CD4-positive, alpha-beta T cell (primary cell): ENCODE data around the gene EP400. TPM values are rescaled to one million over a fixed set of nuclear protein-coding genes. Genes with fewer than 3 reads are reported as not detected.
"Not testable (repeated sequence)": the region's sequence is repeated elsewhere in the genome, so short reads cannot be mapped to it uniquely, and the experiment has no call there.

Source experiments
- ATAC-seq: fragments of 200-7000 bp; cut with Tn5 transposase; one replicate; pipeline ENCODE4 v1.10.0; 2022; ENCODE audit warnings: mild to moderate bottlenecking; ENCODE audit not compliant: poor library complexity
- CTCF ChIA-PET: fragments of 350-600 bp; sonication (Branson Sonifier 250); formaldehyde crosslinking; loops from one replicate; lab custom pipeline; 2021; ENCODE audit warnings: antibody characterized with exemption, inconsistent platforms; lab: Charles Lee
- POLR2A ChIA-PET: fragments of 350-600 bp; sonication (Branson Sonifier 250); formaldehyde crosslinking; loops from one replicate; lab custom pipeline; 2021; ENCODE audit warnings: antibody characterized with exemption, inconsistent platforms; lab: Charles Lee
- DNase-seq, 14 experiments: peaks; one replicate each; pipeline ENCODE4 v3.0.0-alpha.2; 2013 to 2020; ENCODE audit warnings: mixed read lengths in 2 of 14
- H3K27ac ChIP-seq, 2 donors: one replicate each; pipeline versions ENCODE4 v1.5.1 to v1.7.0; 2013; ENCODE audit warnings: low read length in 2 of 2, low read depth in 1 of 2, mild to moderate bottlenecking in 1 of 2
- H3K27me3 ChIP-seq, 2 experiments: 1 replicate in 1 of 2; 2 replicates in 1 of 2; pipeline versions ENCODE4 v1.6.1 to v1.7.0; 2013; ENCODE audit warnings: low read length in 2 of 2, control low read depth in 1 of 2, mild to moderate bottlenecking in 1 of 2, moderate library complexity in 1 of 2; ENCODE audit not compliant: insufficient read depth in 2 of 2, control insufficient read depth in 1 of 2
- H3K36me3 ChIP-seq: one replicate; pipeline ENCODE4 v1.6.1; 2013; ENCODE audit warnings: low read length, control low read depth; ENCODE audit not compliant: insufficient read depth
- H3K4me1 ChIP-seq: one replicate; pipeline ENCODE4 v1.6.1; 2013; ENCODE audit warnings: low read length, control low read depth; ENCODE audit not compliant: insufficient read depth
- H3K4me3 ChIP-seq: one replicate; pipeline ENCODE4 v1.5.1; 2013; ENCODE audit warnings: mild to moderate bottlenecking, low read length, moderate library complexity
- H3K9me3 ChIP-seq, 2 experiments: 1 replicate in 1 of 2; 2 replicates in 1 of 2; pipeline versions ENCODE4 v1.6.1 to v1.7.0; 2013; ENCODE audit warnings: low read length in 2 of 2, mild to moderate bottlenecking in 2 of 2, control low read depth in 1 of 2, moderate library complexity in 1 of 2; ENCODE audit not compliant: control insufficient read depth in 1 of 2, insufficient read depth in 1 of 2
- H3K27ac Mint-ChIP-seq: one replicate; pipeline ENCODE4 v1.8.0; 2020; ENCODE audit warnings: mixed read lengths
- H3K27me3 Mint-ChIP-seq: one replicate; pipeline ENCODE4 v1.8.0; 2021; ENCODE audit warnings: mixed read lengths
- H3K36me3 Mint-ChIP-seq: one replicate; pipeline ENCODE4 v1.8.0; 2021; ENCODE audit warnings: low read depth, mixed read lengths
- H3K4me1 Mint-ChIP-seq: one replicate; pipeline ENCODE4 v1.8.0; 2021; ENCODE audit warnings: low read depth, mixed read lengths
- H3K4me3 Mint-ChIP-seq: one replicate; pipeline ENCODE4 v1.8.0; 2020; ENCODE audit warnings: mild to moderate bottlenecking, mixed read lengths
- H3K9me3 Mint-ChIP-seq: one replicate; pipeline ENCODE4 v1.8.0; 2020; ENCODE audit warnings: mixed read lengths
- intact Hi-C, 2 experiments: fragments of 100-400 bp; cut with DNase I in 1 of 2; cut with micrococcal nuclease in 1 of 2; formaldehyde crosslinking; loops; one replicate each; pipeline versions ENCODE4 v1.15.1 to v1.9.0; 2023 to 2025; cut with DNase I, micrococcal nuclease
- total RNA-seq, 174 experiments: library from RNA in 2 of 174; stranded (reverse) in 2 of 174; gene quantifications; one replicate each; pipeline ENCODE4 v1.2.3 and lab custom pipeline; 2021 to 2026
- TF ChIP-seq, protein P1 (sequence below): fragments of 200-600 bp; IDR thresholded peaks from one replicate; pipeline ENCODE4 v1.8.0; 2022; ENCODE audit warnings: antibody characterized with exemption, mild to moderate bottlenecking

Gene EP400
- total RNA-seq, 2 experiments from 2014 or later, result 56.4 to 56.5 TPM

DNA sequence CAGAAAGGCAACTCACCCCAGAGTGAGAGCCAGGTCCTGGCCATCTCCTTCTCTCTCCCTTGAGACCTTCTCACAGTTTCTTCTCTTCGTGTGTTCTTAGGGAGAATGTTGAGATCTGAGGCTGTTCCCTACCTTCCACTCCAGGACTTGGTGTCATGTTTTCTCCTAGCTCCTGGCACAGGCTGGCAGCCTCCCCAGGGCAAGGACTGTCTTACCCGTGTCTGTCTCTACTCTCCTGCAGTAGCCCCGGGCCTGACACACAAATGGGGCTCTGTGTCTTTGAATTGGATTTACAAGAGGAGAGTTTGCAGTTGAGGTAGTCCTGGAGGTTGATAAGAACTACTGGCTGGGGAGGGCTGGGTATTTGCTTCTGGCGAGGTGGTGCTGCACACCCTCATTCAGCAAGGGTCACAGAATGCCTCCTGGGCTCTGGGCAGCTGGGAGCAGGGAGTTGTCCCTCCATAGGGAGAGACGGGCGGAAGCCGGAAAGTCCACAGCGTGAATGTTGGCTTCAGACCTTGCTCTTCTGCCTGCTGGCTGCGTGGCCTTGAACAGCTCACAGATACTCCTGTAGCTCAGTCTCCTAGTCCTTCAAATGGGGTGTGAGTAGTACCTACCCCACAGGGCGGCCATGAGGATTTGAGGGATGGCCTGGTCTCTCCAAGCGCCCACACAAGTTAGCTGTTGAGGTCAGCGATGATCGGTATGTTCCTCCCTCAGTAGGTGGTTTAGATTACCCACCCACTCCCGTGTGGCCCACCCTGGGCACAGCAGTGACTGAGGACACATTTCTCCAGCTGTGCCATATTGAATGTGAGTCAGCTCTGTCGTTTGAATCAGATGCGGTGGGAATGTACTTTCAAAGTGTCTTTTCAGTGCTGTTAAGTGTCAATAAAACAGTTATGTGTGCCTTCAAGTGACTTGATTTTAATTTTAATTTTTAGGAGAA lies 10.2 kb downstream of the EP400 start:
- peaks cover 36% of the 10 kb centered on the region for H3K36me3 Mint-ChIP-seq
- POLR2A ChIA-PET, result no interaction called here
- peaks cover 24% of the 10 kb centered on the region for H3K4me1 ChIP-seq
- H3K9me3 ChIP-seq, result no peaks in the 10 kb centered on the region
- no peak overlapping the region for H3K4me3 ChIP-seq
- no peak for DNase-seq
- H3K27ac Mint-ChIP-seq, result peak overlapping the region; percentile 78
- intact Hi-C loops, result no loop called here
- ATAC-seq, result no peak
- H3K9me3 Mint-ChIP-seq, result no peaks in the 10 kb centered on the region
- no peak overlapping the region for H3K27ac ChIP-seq
- H3K4me3 Mint-ChIP-seq, result no peak overlapping the region
- no peaks in the 10 kb centered on the region for H3K27me3 Mint-ChIP-seq
- H3K4me1 Mint-ChIP-seq, result peaks cover 69% of the 10 kb centered on the region
- H3K27me3 ChIP-seq, result no peaks in the 10 kb centered on the region
- CTCF ChIA-PET, result no interaction called here
- TF ChIP-seq, protein P1, sequence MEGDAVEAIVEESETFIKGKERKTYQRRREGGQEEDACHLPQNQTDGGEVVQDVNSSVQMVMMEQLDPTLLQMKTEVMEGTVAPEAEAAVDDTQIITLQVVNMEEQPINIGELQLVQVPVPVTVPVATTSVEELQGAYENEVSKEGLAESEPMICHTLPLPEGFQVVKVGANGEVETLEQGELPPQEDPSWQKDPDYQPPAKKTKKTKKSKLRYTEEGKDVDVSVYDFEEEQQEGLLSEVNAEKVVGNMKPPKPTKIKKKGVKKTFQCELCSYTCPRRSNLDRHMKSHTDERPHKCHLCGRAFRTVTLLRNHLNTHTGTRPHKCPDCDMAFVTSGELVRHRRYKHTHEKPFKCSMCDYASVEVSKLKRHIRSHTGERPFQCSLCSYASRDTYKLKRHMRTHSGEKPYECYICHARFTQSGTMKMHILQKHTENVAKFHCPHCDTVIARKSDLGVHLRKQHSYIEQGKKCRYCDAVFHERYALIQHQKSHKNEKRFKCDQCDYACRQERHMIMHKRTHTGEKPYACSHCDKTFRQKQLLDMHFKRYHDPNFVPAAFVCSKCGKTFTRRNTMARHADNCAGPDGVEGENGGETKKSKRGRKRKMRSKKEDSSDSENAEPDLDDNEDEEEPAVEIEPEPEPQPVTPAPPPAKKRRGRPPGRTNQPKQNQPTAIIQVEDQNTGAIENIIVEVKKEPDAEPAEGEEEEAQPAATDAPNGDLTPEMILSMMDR, result no peak
- H3K36me3 ChIP-seq, result peaks cover 18% of the 10 kb centered on the region

DNA sequence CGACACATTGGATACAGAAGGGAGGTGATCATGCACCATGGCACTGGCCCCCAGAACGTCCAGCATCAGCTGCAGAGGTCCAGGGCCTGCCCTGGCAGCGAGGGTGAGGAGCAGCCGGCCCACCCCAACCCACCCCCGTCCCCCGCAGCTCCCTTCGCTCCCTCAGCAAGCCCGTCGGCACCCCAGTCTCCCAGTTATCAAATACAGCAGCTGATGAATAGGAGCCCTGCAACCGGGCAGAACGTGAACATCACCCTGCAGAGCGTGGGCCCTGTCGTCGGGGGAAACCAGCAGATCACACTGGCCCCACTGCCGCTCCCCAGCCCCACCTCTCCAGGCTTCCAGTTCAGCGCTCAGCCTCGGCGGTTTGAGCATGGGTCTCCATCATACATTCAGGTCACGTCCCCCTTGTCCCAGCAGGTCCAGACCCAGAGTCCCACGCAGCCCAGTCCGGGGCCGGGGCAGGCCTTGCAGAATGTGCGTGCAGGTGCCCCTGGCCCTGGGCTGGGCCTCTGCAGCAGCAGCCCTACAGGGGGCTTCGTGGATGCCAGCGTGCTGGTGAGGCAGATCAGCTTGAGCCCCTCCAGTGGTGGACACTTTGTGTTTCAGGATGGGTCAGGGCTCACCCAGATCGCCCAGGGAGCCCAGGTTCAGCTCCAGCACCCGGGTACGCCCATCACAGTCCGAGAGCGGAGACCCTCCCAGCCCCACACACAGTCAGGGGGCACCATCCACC lies 11.0 kb downstream of the EP400 start:
- H3K27me3 ChIP-seq, POLR2A ChIA-PET, ATAC-seq, intact Hi-C loops, H3K4me3 ChIP-seq, H3K27ac Mint-ChIP-seq, CTCF ChIA-PET, H3K27me3 Mint-ChIP-seq, H3K4me3 Mint-ChIP-seq, H3K27ac ChIP-seq, DNase-seq, H3K9me3 Mint-ChIP-seq, H3K9me3 ChIP-seq: not testable (repeated sequence)
- Histone ChIP-seq H3K36me3 (peaks cover 22% of the 10 kb centered on the region), H3K4me1 (peaks cover 24% of the 10 kb centered on the region)
- peaks cover 43% of the 10 kb centered on the region for H3K36me3 Mint-ChIP-seq
- peaks cover 74% of the 10 kb centered on the region for H3K4me1 Mint-ChIP-seq

DNA sequence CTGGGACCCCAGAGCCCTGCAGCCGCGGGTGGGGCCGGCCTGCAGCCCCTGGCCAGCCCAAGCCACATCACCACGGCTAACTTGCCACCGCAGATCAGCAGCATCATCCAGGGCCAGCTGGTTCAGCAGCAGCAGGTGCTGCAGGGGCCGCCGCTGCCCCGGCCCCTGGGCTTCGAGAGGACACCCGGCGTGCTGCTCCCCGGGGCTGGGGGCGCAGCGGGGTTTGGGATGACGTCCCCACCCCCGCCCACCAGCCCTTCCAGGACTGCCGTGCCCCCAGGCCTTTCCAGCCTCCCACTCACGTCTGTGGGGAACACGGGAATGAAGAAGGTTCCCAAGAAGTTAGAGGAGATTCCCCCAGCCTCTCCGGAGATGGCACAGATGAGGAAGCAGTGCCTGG lies 11.6 kb downstream of the EP400 start:
- Mint-ChIP-seq H3K4me1 (peaks cover 68% of the 10 kb centered on the region), H3K27ac (peak overlapping the region; percentile 51), H3K36me3 (peaks cover 40% of the 10 kb centered on the region)
- ATAC-seq, H3K27me3 Mint-ChIP-seq, H3K27ac ChIP-seq, H3K9me3 Mint-ChIP-seq, CTCF ChIA-PET, POLR2A ChIA-PET, intact Hi-C loops, DNase-seq, H3K4me3 ChIP-seq, H3K9me3 ChIP-seq, H3K27me3 ChIP-seq, H3K4me3 Mint-ChIP-seq: not testable (repeated sequence)
- peaks cover 23% of the 10 kb centered on the region for H3K36me3 ChIP-seq
- peaks cover 20% of the 10 kb centered on the region for H3K4me1 ChIP-seq

DNA sequence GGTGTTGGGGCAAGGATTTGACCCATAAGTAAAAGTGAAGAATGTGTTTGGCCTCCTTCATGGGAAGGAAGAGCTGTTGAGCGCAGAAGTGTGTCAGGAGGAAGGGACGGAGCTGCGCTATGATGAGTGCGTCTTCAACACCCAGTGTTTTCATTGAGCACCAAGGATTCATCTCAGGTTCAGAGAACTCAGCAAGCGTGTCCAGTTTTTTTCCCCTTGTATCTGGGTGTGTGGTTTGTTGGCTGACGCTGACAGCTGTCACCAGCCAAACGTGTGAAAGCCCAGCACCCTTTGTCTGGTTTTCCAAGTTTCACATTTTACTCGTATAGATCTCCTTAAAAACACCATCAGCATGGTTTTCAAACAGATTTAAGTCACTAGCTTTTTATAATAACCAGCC lies 12.3 kb downstream of the EP400 start:
- CTCF ChIA-PET, result no interaction called here
- H3K4me3 ChIP-seq, result no peak overlapping the region
- Mint-ChIP-seq H3K4me1 (peaks cover 61% of the 10 kb centered on the region), H3K9me3 (no peaks in the 10 kb centered on the region), H3K27ac (peak overlapping the region; percentile 51), H3K27me3 (no peaks in the 10 kb centered on the region), H3K36me3 (peaks cover 40% of the 10 kb centered on the region), H3K4me3 (no peak overlapping the region)
- POLR2A ChIA-PET, result interaction anchor here (0.6 kb wide), 1 partner anchor 9 kb away, joined by 3 read pairs; no protein-coding TSS in a partner anchor
- intact Hi-C loops, result no loop called here
- H3K27me3 ChIP-seq, result no peaks in the 10 kb centered on the region
- H3K9me3 ChIP-seq, result no peaks in the 10 kb centered on the region
- ATAC-seq, result no peak
- DNase-seq, result no peak
- TF ChIP-seq, protein P1, result no peak
- H3K27ac ChIP-seq, result peak overlapping the region in 1 of 2 donors; percentile 10
- peaks cover 23% of the 10 kb centered on the region for H3K36me3 ChIP-seq
- peaks cover 20% of the 10 kb centered on the region for H3K4me1 ChIP-seq
